K562 (cell line): ENCODE measurements around the gene SLC15A1. TPM values are rescaled to one million over a fixed set of nuclear protein-coding genes. Genes with fewer than 3 reads are reported as not detected.

Experiments
- polyA plus RNA-seq, 8 experiments: library from polyadenylated mRNA; depleted of rRNA in 4 of 8; stranded (reverse) in 5 of 8; unstranded in 3 of 8; fragments of >200 nt; fragmentation: Nextera tagmentation in 2 of 8; fragmentation: Illumina TruSeq in 1 of 8; extraction: Ambion mirVana in 2 of 8; extraction: Trizol in 1 of 8; gene quantifications; 2 replicates each; pipeline versions ENCODE4 v1.2.1 to v1.2.3, GENCODE V29; 2011 to 2014; ENCODE audit warnings: inconsistent platforms in 1 of 8, missing spikeins in 1 of 8
- total RNA-seq, 7 experiments: library from RNA; depleted of rRNA in 6 of 7; stranded (reverse); fragments of >200 nt in 6 of 7; fragmentation: Illumina TruSeq in 2 of 7; extraction: Trizol in 2 of 7; gene quantifications; 2 replicates each; pipeline versions ENCODE4 v1.2.1 to v1.2.3, GENCODE V29; 2011 to 2021; ENCODE audit warnings: low replicate concordance in 1 of 7
- TF ChIP-seq, protein P1 (sequence below), 2 experiments: fragments of 450-650 bp in 1 of 2; sonication (generic) in 1 of 2; formaldehyde crosslinking in 1 of 2; IDR thresholded peaks; 2 replicates each; pipeline versions ENCODE4 v1.7.1 to v1.9.0; 2016 to 2022; ENCODE audit warnings: inconsistent platforms in 1 of 2, mild to moderate bottlenecking in 1 of 2, missing genetic modification reagents in 1 of 2

Gene SLC15A1
- total and polyA plus RNA-seq, 9 of the 15 experiments (the other 6 are each of a cell fraction or from before 2014, with no cell fraction given): not detected

GRCh38 chr13:98731038-98731437, 21.4 kb downstream of the SLC15A1 start (continued):
- TF ChIP-seq, protein P1, sequence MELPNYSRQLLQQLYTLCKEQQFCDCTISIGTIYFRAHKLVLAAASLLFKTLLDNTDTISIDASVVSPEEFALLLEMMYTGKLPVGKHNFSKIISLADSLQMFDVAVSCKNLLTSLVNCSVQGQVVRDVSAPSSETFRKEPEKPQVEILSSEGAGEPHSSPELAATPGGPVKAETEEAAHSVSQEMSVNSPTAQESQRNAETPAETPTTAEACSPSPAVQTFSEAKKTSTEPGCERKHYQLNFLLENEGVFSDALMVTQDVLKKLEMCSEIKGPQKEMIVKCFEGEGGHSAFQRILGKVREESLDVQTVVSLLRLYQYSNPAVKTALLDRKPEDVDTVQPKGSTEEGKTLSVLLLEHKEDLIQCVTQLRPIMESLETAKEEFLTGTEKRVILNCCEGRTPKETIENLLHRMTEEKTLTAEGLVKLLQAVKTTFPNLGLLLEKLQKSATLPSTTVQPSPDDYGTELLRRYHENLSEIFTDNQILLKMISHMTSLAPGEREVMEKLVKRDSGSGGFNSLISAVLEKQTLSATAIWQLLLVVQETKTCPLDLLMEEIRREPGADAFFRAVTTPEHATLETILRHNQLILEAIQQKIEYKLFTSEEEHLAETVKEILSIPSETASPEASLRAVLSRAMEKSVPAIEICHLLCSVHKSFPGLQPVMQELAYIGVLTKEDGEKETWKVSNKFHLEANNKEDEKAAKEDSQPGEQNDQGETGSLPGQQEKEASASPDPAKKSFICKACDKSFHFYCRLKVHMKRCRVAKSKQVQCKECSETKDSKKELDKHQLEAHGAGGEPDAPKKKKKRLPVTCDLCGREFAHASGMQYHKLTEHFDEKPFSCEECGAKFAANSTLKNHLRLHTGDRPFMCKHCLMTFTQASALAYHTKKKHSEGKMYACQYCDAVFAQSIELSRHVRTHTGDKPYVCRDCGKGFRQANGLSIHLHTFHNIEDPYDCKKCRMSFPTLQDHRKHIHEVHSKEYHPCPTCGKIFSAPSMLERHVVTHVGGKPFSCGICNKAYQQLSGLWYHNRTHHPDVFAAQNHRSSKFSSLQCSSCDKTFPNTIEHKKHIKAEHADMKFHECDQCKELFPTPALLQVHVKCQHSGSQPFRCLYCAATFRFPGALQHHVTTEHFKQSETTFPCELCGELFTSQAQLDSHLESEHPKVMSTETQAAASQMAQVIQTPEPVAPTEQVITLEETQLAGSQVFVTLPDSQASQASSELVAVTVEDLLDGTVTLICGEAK (IDR thresholded peaks at IDR 0.05): no peak
- TF ChIP-seq, protein P1 (CRISPR knock-in tag; IDR thresholded peaks at IDR 0.05): no peak
